Measurements from ENCODE around the gene LAMP5. TPM values are rescaled to one million over a fixed set of nuclear protein-coding genes. Genes with fewer than 3 reads are reported as not detected.

The LAMP5 gene, protein sequence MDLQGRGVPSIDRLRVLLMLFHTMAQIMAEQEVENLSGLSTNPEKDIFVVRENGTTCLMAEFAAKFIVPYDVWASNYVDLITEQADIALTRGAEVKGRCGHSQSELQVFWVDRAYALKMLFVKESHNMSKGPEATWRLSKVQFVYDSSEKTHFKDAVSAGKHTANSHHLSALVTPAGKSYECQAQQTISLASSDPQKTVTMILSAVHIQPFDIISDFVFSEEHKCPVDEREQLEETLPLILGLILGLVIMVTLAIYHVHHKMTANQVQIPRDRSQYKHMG
- 6.3 and 7.8 TPM in 2 replicates for total RNA-seq

DNA sequence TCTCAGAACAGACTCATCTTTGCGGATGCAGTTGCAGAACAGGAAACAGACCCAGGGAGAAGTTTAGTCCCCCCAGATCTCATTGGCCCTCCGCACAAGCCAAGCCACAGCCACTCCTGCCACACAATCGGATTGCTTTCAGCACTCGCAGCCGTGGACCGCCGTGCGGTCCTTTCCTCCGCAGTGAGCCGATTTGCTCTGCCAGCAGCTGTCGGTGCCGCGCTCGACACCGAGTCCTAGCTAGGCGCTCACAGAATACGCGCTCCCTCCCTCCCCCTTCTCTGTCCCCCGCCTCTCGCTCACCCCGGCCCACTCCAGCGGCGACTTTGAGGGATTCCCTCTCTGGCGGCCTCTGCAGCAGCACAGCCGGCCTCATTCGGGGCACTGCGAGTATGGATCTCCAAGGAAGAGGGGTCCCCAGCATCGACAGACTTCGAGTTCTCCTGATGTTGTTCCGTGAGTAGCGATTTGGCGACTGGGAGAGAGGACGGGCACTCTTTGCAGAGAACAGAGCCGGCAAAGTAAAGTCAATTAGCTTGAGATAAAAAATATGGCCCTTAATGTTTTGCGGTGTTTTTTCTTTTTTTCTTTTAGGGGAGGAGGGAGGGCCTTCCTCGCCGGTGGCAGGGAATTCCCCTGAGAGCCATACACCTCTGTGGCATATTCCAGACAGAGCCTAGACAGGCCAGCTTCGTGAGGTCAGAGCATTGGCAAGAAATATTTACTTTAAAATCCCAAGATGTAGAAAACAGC is at the start of gene LAMP5:
LAMP5 (plus strand) TSS at position 130 of the 753 bp plus-strand sequence; CDS start at position 393, 263 bp downstream.

